ENCODE data around the gene RPS27A. TPM values are rescaled to one million over a fixed set of nuclear protein-coding genes. Genes with fewer than 3 reads are reported as not detected.

Gene RPS27A
- total and polyA plus RNA-seq, 10 of the 15 experiments (the other 5 are each of a cell fraction or from before 2014, with no cell fraction given), result 1,460 to 4,705 (median 1,996) TPM

DNA sequence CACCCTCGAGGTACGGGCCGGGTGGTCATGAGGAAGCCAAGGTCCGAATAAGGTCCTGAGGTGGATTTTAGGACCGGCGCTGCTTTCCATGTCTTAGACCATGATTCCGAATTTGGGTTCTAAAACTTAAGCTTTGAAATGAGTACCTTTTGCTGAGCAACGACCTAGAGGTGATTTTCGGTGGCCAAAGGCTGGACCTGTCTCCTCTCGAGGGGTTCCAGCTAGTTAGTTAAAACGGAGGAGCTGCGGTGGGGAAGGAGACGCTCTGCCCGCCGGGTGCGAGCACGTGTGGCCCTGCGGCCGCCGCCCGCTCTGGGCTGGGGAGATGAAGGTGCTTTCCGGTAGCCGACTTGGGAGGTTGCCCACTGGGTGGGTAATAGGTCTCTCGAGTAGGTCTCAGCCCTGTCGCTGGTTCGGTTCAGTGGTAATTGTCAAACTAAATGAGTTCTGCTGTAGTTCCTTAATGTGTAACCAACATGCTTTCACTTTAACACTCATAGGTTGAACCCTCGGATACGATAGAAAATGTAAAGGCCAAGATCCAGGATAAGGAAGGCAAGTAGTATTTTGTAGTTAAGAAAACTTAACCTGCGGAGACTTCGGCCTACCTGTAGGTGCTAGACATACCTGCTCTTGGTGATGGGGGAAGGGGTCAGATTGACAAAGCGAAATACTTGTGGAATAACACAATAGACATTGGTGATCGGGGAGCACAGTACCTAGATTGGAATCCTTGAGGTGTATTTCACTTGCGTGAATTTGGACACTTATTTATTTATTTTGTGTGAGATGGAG lies 572 bp downstream of the RPS27A start (continued):
- TF ChIP-seq, protein P1, sequence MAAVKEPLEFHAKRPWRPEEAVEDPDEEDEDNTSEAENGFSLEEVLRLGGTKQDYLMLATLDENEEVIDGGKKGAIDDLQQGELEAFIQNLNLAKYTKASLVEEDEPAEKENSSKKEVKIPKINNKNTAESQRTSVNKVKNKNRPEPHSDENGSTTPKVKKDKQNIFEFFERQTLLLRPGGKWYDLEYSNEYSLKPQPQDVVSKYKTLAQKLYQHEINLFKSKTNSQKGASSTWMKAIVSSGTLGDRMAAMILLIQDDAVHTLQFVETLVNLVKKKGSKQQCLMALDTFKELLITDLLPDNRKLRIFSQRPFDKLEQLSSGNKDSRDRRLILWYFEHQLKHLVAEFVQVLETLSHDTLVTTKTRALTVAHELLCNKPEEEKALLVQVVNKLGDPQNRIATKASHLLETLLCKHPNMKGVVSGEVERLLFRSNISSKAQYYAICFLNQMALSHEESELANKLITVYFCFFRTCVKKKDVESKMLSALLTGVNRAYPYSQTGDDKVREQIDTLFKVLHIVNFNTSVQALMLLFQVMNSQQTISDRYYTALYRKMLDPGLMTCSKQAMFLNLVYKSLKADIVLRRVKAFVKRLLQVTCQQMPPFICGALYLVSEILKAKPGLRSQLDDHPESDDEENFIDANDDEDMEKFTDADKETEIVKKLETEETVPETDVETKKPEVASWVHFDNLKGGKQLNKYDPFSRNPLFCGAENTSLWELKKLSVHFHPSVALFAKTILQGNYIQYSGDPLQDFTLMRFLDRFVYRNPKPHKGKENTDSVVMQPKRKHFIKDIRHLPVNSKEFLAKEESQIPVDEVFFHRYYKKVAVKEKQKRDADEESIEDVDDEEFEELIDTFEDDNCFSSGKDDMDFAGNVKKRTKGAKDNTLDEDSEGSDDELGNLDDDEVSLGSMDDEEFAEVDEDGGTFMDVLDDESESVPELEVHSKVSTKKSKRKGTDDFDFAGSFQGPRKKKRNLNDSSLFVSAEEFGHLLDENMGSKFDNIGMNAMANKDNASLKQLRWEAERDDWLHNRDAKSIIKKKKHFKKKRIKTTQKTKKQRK (IDR thresholded peaks at IDR 0.05; ENCODE audit: low read depth, low read length), result no peak
- TF ChIP-seq DPF2 (IDR thresholded peaks at IDR 0.05), result 0 out of 2 replicates have a peak, but pooled peaks have one; percentile 35
- TF ChIP-seq PAX5 (IDR thresholded peaks at IDR 0.05; ENCODE audit: borderline replicate concordance, low read depth, low read length), result no peak
- TF ChIP-seq, protein P2, sequence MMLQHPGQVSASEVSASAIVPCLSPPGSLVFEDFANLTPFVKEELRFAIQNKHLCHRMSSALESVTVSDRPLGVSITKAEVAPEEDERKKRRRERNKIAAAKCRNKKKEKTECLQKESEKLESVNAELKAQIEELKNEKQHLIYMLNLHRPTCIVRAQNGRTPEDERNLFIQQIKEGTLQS (IDR thresholded peaks at IDR 0.05; ENCODE audit: borderline replicate concordance, extremely low read depth, low read depth, low read length), result no peak
- TF ChIP-seq, protein P3, sequence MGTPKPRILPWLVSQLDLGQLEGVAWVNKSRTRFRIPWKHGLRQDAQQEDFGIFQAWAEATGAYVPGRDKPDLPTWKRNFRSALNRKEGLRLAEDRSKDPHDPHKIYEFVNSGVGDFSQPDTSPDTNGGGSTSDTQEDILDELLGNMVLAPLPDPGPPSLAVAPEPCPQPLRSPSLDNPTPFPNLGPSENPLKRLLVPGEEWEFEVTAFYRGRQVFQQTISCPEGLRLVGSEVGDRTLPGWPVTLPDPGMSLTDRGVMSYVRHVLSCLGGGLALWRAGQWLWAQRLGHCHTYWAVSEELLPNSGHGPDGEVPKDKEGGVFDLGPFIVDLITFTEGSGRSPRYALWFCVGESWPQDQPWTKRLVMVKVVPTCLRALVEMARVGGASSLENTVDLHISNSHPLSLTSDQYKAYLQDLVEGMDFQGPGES (IDR thresholded peaks at IDR 0.05), result no peak
- TF ChIP-seq FOS (IDR thresholded peaks at IDR 0.05; ENCODE audit: borderline replicate concordance, extremely low read depth, insufficient read length), result no peak
- TF ChIP-seq RELA (IDR thresholded peaks at IDR 0.05; ENCODE audit: borderline replicate concordance, partially characterized antibody), result peak; percentile 35
- no peak for TF ChIP-seq SMAD5 (IDR thresholded peaks at IDR 0.05; ENCODE audit: low read depth)
- TF ChIP-seq ATF7 (IDR thresholded peaks at IDR 0.05; ENCODE audit: low read depth), result no peak
- no peak for TF ChIP-seq EGR1 (IDR thresholded peaks at IDR 0.05; ENCODE audit: borderline replicate concordance in 1 of 2, low read depth in 2 of 2, low read length in 2 of 2)
- TF ChIP-seq RAD21 (IDR thresholded peaks at IDR 0.05; ENCODE audit: insufficient read depth, low read depth, low read length), result no peak
- TF ChIP-seq, protein P4, sequence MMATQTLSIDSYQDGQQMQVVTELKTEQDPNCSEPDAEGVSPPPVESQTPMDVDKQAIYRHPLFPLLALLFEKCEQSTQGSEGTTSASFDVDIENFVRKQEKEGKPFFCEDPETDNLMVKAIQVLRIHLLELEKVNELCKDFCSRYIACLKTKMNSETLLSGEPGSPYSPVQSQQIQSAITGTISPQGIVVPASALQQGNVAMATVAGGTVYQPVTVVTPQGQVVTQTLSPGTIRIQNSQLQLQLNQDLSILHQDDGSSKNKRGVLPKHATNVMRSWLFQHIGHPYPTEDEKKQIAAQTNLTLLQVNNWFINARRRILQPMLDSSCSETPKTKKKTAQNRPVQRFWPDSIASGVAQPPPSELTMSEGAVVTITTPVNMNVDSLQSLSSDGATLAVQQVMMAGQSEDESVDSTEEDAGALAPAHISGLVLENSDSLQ (IDR thresholded peaks at IDR 0.05), result 0 out of 2 replicates have a peak, but pooled peaks have one; percentile 5
- TF ChIP-seq STAT3 (IDR thresholded peaks at IDR 0.05; ENCODE audit: low read depth, low read length), result no peak
- no peak for TF ChIP-seq POLR2AphosphoS2 (IDR thresholded peaks at IDR 0.05; ENCODE audit: low read depth, low read length)
- TF ChIP-seq CREM (IDR thresholded peaks at IDR 0.05; ENCODE audit: low read depth), result no peak
- no peak for TF ChIP-seq CBX3 (IDR thresholded peaks at IDR 0.05; ENCODE audit: borderline replicate concordance, low read depth)

Measured in GM12878 (cell line).